Neural cell (in vitro differentiated cells): ENCODE measurements around the gene GSTP1.

Experiments
- RAD21 ChIP-seq: fragments of 450-650 bp; conservative IDR thresholded peaks from 2 replicates; pipeline ENCODE4 v1.6.1; 2014; ENCODE audit warnings: antibody characterized with exemption, mild to moderate bottlenecking, moderate library complexity
- TF ChIP-seq, protein P1 (sequence below): fragments of 450-650 bp; IDR thresholded peaks from 2 replicates; pipeline ENCODE4 v1.5.1; 2014; ENCODE audit warnings: antibody characterized with exemption, mild to moderate bottlenecking, moderate library complexity; ENCODE audit not compliant: poor library complexity, severe bottlenecking

- TF ChIP-seq, protein P1, sequence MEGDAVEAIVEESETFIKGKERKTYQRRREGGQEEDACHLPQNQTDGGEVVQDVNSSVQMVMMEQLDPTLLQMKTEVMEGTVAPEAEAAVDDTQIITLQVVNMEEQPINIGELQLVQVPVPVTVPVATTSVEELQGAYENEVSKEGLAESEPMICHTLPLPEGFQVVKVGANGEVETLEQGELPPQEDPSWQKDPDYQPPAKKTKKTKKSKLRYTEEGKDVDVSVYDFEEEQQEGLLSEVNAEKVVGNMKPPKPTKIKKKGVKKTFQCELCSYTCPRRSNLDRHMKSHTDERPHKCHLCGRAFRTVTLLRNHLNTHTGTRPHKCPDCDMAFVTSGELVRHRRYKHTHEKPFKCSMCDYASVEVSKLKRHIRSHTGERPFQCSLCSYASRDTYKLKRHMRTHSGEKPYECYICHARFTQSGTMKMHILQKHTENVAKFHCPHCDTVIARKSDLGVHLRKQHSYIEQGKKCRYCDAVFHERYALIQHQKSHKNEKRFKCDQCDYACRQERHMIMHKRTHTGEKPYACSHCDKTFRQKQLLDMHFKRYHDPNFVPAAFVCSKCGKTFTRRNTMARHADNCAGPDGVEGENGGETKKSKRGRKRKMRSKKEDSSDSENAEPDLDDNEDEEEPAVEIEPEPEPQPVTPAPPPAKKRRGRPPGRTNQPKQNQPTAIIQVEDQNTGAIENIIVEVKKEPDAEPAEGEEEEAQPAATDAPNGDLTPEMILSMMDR, result no peak
- TF ChIP-seq RAD21, result no peak
These were observed 25.7 kb downstream of the GSTP1 start for GRCh38 chr11:67609316-67609715.
